ENCODE measurements around the gene KCNJ6.

KCNJ6 gene

GRCh38 chr21:37905291-37905690 is 11.0 kb downstream of the KCNJ6 start:
- Histone ChIP-seq H3K9me3 (ENCODE audit: insufficient read depth, low read length) (no peaks in the 10 kb centered on the region), H3K4me3 (ENCODE audit: low read length) (no peak overlapping the region), H3K9ac (ENCODE audit: low read length) (no peak overlapping the region), H3K27ac (ENCODE audit: low read length) (no peak overlapping the region), H3K4me2 (ENCODE audit: low read length) (no peak overlapping the region), H3K4me1 (ENCODE audit: low read length) (no peaks in the 10 kb centered on the region), H3K27me3 (ENCODE audit: low read depth, low read length) (no peaks in the 10 kb centered on the region), H3K36me3 (replicated peaks; ENCODE audit: low read depth, low read length) (no peaks in the 10 kb centered on the region), H4K20me1 (ENCODE audit: insufficient read depth, low read length) (no peaks in the 10 kb centered on the region), H3K79me2 (ENCODE audit: low read length) (no peaks in the 10 kb centered on the region), H2AFZ (ENCODE audit: low read depth, low read length) (no peak overlapping the region)
- TF ChIP-seq EZH2phosphoT487 (IDR thresholded peaks at IDR 0.05; ENCODE audit: low read depth) (no peak), CTCF (IDR thresholded peaks at IDR 0.05; ENCODE audit: low read depth, low read length) (no peak)

GRCh38 chr21:37904856-37905255 is 11.4 kb downstream of the KCNJ6 start:
- Histone ChIP-seq H3K27me3 (ENCODE audit: low read depth, low read length) (no peaks in the 10 kb centered on the region), H3K4me3 (ENCODE audit: low read length) (no peak overlapping the region), H3K9ac (ENCODE audit: low read length) (no peak overlapping the region), H3K27ac (ENCODE audit: low read length) (no peak overlapping the region), H2AFZ (ENCODE audit: low read depth, low read length) (no peak overlapping the region), H3K9me3 (ENCODE audit: insufficient read depth, low read length) (no peaks in the 10 kb centered on the region), H3K4me2 (ENCODE audit: low read length) (no peak overlapping the region), H4K20me1 (ENCODE audit: insufficient read depth, low read length) (no peaks in the 10 kb centered on the region), H3K4me1 (ENCODE audit: low read length) (no peaks in the 10 kb centered on the region), H3K79me2 (ENCODE audit: low read length) (no peaks in the 10 kb centered on the region), H3K36me3 (replicated peaks; ENCODE audit: low read depth, low read length) (no peaks in the 10 kb centered on the region)
- TF ChIP-seq CTCF (IDR thresholded peaks at IDR 0.05; ENCODE audit: low read depth, low read length) (no peak), EZH2phosphoT487 (IDR thresholded peaks at IDR 0.05; ENCODE audit: low read depth) (no peak)

- H3K27ac ChIP-seq (ENCODE audit: low read length), result no peak overlapping the region
- H3K9me3 ChIP-seq (ENCODE audit: insufficient read depth, low read length), result no peaks in the 10 kb centered on the region
- H4K20me1 ChIP-seq (ENCODE audit: insufficient read depth, low read length), result no peaks in the 10 kb centered on the region
- H3K4me1 ChIP-seq (ENCODE audit: low read length), result no peaks in the 10 kb centered on the region
- no peaks in the 10 kb centered on the region for H3K27me3 ChIP-seq (ENCODE audit: low read depth, low read length)
- TF ChIP-seq CTCF (IDR thresholded peaks at IDR 0.05; ENCODE audit: low read depth, low read length), result no peak
- no peak for TF ChIP-seq EZH2phosphoT487 (IDR thresholded peaks at IDR 0.05; ENCODE audit: low read depth)
- no peak overlapping the region for H3K4me3 ChIP-seq (ENCODE audit: low read length)
- no peak overlapping the region for H2AFZ ChIP-seq (ENCODE audit: low read depth, low read length)
- no peaks in the 10 kb centered on the region for H3K79me2 ChIP-seq (ENCODE audit: low read length)
- no peak overlapping the region for H3K9ac ChIP-seq (ENCODE audit: low read length)
- H3K4me2 ChIP-seq (ENCODE audit: low read length), result no peak overlapping the region
- H3K36me3 ChIP-seq (replicated peaks; ENCODE audit: low read depth, low read length), result no peaks in the 10 kb centered on the region
These were observed 12.9 kb downstream of the KCNJ6 start for GRCh38 chr21:37903396-37903795.

GRCh38 chr21:37899146-37899545 is 17.1 kb downstream of the KCNJ6 start:
- Histone ChIP-seq H3K4me1 (ENCODE audit: low read length) (no peaks in the 10 kb centered on the region), H3K9ac (ENCODE audit: low read length) (no peak overlapping the region), H3K4me2 (ENCODE audit: low read length) (no peak overlapping the region), H3K79me2 (ENCODE audit: low read length) (no peaks in the 10 kb centered on the region), H3K27ac (ENCODE audit: low read length) (no peak overlapping the region), H3K27me3 (ENCODE audit: low read depth, low read length) (no peaks in the 10 kb centered on the region), H2AFZ (ENCODE audit: low read depth, low read length) (no peak overlapping the region), H3K36me3 (replicated peaks; ENCODE audit: low read depth, low read length) (no peaks in the 10 kb centered on the region), H4K20me1 (ENCODE audit: insufficient read depth, low read length) (no peaks in the 10 kb centered on the region), H3K4me3 (ENCODE audit: low read length) (no peak overlapping the region), H3K9me3 (ENCODE audit: insufficient read depth, low read length) (no peaks in the 10 kb centered on the region)
- TF ChIP-seq EZH2phosphoT487 (IDR thresholded peaks at IDR 0.05; ENCODE audit: low read depth) (no peak), CTCF (IDR thresholded peaks at IDR 0.05; ENCODE audit: low read depth, low read length) (no peak)
